Smooth muscle cell (in vitro differentiated cells): ENCODE data around the gene DPYSL5. TPM values are rescaled to one million over a fixed set of nuclear protein-coding genes. Genes with fewer than 3 reads are reported as not detected.

Source experiments
- DNase-seq: peaks from one replicate; lab custom pipeline; 2025; ENCODE audit not compliant: unreplicated experiment; lab: John Stamatoyannopoulos, UW
- H2AFZ ChIP-seq: fragments of 200-600 bp; sonication (generic); 2 replicates; pipeline ENCODE4 v1.6.0; 2016; ENCODE audit warnings: antibody characterized with exemption, low read depth, mild to moderate bottlenecking
- H3F3A ChIP-seq: fragments of 200-600 bp; sonication (generic); 2 replicates; pipeline ENCODE4 v1.6.0; 2017; ENCODE audit warnings: antibody characterized with exemption, low read depth
- H3K27ac ChIP-seq: fragments of 200-600 bp; sonication (generic); 2 replicates; pipeline ENCODE4 v1.5.1; 2016; ENCODE audit warnings: low read depth, mild to moderate bottlenecking
- H3K27me3 ChIP-seq: fragments of 200-600 bp; sonication (generic); 2 replicates; pipeline ENCODE4 v1.6.1; 2016; ENCODE audit warnings: low read depth, mild to moderate bottlenecking
- H3K36me3 ChIP-seq: fragments of 200-600 bp; sonication (generic); 2 replicates; pipeline ENCODE4 v1.5.1; 2016; ENCODE audit warnings: low read depth
- H3K4me1 ChIP-seq: fragments of 200-600 bp; sonication (generic); 2 replicates; pipeline ENCODE4 v1.5.1; 2016; ENCODE audit warnings: low read depth
- H3K4me2 ChIP-seq: fragments of 200-600 bp; sonication (generic); 2 replicates; pipeline ENCODE4 v1.6.0; 2016; ENCODE audit warnings: mild to moderate bottlenecking
- H3K4me3 ChIP-seq: fragments of 200-600 bp; sonication (generic); 2 replicates; pipeline ENCODE4 v1.5.1; 2016; ENCODE audit warnings: mild to moderate bottlenecking
- H3K79me2 ChIP-seq: fragments of 200-600 bp; sonication (generic); 2 replicates; pipeline ENCODE4 v1.6.0; 2016; ENCODE audit warnings: low read depth, mild to moderate bottlenecking
- H3K9ac ChIP-seq: fragments of 200-600 bp; sonication (generic); 2 replicates; pipeline ENCODE4 v1.6.0; 2016; ENCODE audit warnings: low read depth
- H3K9me3 ChIP-seq: fragments of 200-600 bp; sonication (generic); replicated peaks from 2 replicates; pipeline ENCODE4 v1.5.1; 2016; ENCODE audit warnings: low read depth
- H4K20me1 ChIP-seq: fragments of 200-600 bp; sonication (generic); 2 replicates; pipeline ENCODE4 v1.6.0; 2016; ENCODE audit warnings: low read depth
- WGBS: methylation state at CpG from one replicate; pipeline ENCODE4 v1.1.7; 2016; ENCODE audit warnings: low lambda C conversion rate; 5-methylcytosine and 5-hydroxymethylcytosine counted together
- polyA plus RNA-seq: library from polyadenylated mRNA; unstranded; fragments of >200 nt; fragmentation: Nextera tagmentation; extraction: Ambion mirVana; gene quantifications from 2 replicates; pipeline ENCODE4 v1.2.1, GENCODE V29; 2016
- total RNA-seq: library from RNA; depleted of rRNA; stranded (reverse); fragments of >200 nt; gene quantifications from 2 replicates; pipeline ENCODE4 v1.2.3, GENCODE V29; 2014
- TF ChIP-seq, protein P1 (sequence below): fragments of 200-600 bp; sonication (generic); IDR thresholded peaks from 2 replicates; pipeline ENCODE4 v1.5.1; 2017; ENCODE audit warnings: borderline replicate concordance, mild to moderate bottlenecking, antibody characterized with exemption; ENCODE audit not compliant: insufficient read depth, poor library complexity, severe bottlenecking

Gene DPYSL5
- total and polyA plus RNA-seq, 2 experiments from 2014 or later = 0.40 TPM; not detected in 1

- DNase-seq = no peak
- Histone ChIP-seq H3F3A (no peaks in the 10 kb centered on the region), H3K9ac (no peak overlapping the region), H2AFZ (no peak overlapping the region), H3K79me2 (no peaks in the 10 kb centered on the region), H3K27ac (no peak overlapping the region), H3K9me3 (no peaks in the 10 kb centered on the region), H3K4me2 (no peak overlapping the region), H3K36me3 (no peaks in the 10 kb centered on the region), H3K4me1 (peaks cover 17% of the 10 kb centered on the region), H4K20me1 (no peaks in the 10 kb centered on the region), H3K4me3 (no peak overlapping the region), H3K27me3 (no peaks in the 10 kb centered on the region)
- TF ChIP-seq, protein P1, sequence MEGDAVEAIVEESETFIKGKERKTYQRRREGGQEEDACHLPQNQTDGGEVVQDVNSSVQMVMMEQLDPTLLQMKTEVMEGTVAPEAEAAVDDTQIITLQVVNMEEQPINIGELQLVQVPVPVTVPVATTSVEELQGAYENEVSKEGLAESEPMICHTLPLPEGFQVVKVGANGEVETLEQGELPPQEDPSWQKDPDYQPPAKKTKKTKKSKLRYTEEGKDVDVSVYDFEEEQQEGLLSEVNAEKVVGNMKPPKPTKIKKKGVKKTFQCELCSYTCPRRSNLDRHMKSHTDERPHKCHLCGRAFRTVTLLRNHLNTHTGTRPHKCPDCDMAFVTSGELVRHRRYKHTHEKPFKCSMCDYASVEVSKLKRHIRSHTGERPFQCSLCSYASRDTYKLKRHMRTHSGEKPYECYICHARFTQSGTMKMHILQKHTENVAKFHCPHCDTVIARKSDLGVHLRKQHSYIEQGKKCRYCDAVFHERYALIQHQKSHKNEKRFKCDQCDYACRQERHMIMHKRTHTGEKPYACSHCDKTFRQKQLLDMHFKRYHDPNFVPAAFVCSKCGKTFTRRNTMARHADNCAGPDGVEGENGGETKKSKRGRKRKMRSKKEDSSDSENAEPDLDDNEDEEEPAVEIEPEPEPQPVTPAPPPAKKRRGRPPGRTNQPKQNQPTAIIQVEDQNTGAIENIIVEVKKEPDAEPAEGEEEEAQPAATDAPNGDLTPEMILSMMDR = no peak
- 87% methylated on average over 12 of the region's 12 CpGs for WGBS
These were observed 57.6 kb downstream of the DPYSL5 start for GRCh38 chr2:26905341-26906198.

GRCh38 chr2:26907416-26907815, 59.5 kb downstream of the DPYSL5 start:
- 91% methylated on average over 7 of the region's 7 CpGs for WGBS

GRCh38 chr2:26910176-26910575, 62.2 kb downstream of the DPYSL5 start:
- H3K4me2 ChIP-seq = no peak overlapping the region
- no peak overlapping the region for H3K4me3 ChIP-seq
- no peaks in the 10 kb centered on the region for H4K20me1 ChIP-seq
- no peak for DNase-seq
- no peak overlapping the region for H3K9ac ChIP-seq
- no peaks in the 10 kb centered on the region for H3F3A ChIP-seq
- WGBS = 91% methylated on average over 2 of the region's 2 CpGs
- TF ChIP-seq, protein P1 = no peak
- H3K36me3 ChIP-seq = no peaks in the 10 kb centered on the region
- no peak overlapping the region for H2AFZ ChIP-seq
- peaks cover 34% of the 10 kb centered on the region for H3K4me1 ChIP-seq
- H3K27me3 ChIP-seq = no peaks in the 10 kb centered on the region
- no peak overlapping the region for H3K27ac ChIP-seq
- H3K9me3 ChIP-seq = no peaks in the 10 kb centered on the region
- no peaks in the 10 kb centered on the region for H3K79me2 ChIP-seq

More at GRCh38 chr2:26907416-26907815, 59.5 kb downstream of the DPYSL5 start:
- Histone ChIP-seq H3K4me3 (no peak overlapping the region), H3K9ac (no peak overlapping the region), H3F3A (no peaks in the 10 kb centered on the region), H4K20me1 (no peaks in the 10 kb centered on the region), H3K36me3 (no peaks in the 10 kb centered on the region), H3K4me1 (peaks cover 13% of the 10 kb centered on the region), H3K4me2 (no peak overlapping the region), H2AFZ (no peak overlapping the region), H3K27me3 (no peaks in the 10 kb centered on the region), H3K27ac (no peak overlapping the region), H3K79me2 (no peaks in the 10 kb centered on the region), H3K9me3 (no peaks in the 10 kb centered on the region)
- no peak for DNase-seq
- TF ChIP-seq, protein P1 = no peak
